Neutrophil (primary cell): ENCODE measurements around the gene SLC7A6.
A peak's percentile ranks its signal among the peaks of the same experiment; 100 is the strongest.

Source experiments
- H3K27ac ChIP-seq: fragments of 200-600 bp; sonication (generic); 2 replicates; pipeline ENCODE4 v1.5.1; 2016; ENCODE audit warnings: mild to moderate bottlenecking, moderate library complexity
- H3K27me3 ChIP-seq: fragments of 200-600 bp; sonication (generic); 2 replicates; pipeline ENCODE4 v1.6.0; 2016; ENCODE audit warnings: mild to moderate bottlenecking
- H3K36me3 ChIP-seq: fragments of 200-600 bp; sonication (generic); 2 replicates; pipeline ENCODE4 v1.5.1; 2017
- H3K4me1 ChIP-seq, 2 experiments: fragments of 200-600 bp in 1 of 2; sonication (generic) in 1 of 2; 1 replicate in 1 of 2; 2 replicates in 1 of 2; pipeline versions ENCODE4 v1.5.1 to v1.6.1; 2013 to 2016; ENCODE audit warnings: low read depth in 1 of 2, low read length in 1 of 2, mild to moderate bottlenecking in 1 of 2, moderate library complexity in 1 of 2; ENCODE audit not compliant: control insufficient read depth in 1 of 2, insufficient read depth in 1 of 2
- H3K4me3 ChIP-seq, 2 experiments: fragments of 200-600 bp in 1 of 2; sonication (generic) in 1 of 2; 1 replicate in 1 of 2; 2 replicates in 1 of 2; pipeline ENCODE4 v1.5.1; 2013 to 2016; ENCODE audit warnings: low read depth in 1 of 2, low read length in 1 of 2, mild to moderate bottlenecking in 1 of 2, moderate library complexity in 1 of 2
- H3K9me3 ChIP-seq: fragments of 200-600 bp; sonication (generic); 2 replicates; pipeline ENCODE4 v1.5.1; 2016
- CTCF ChIP-seq: fragments of 200-600 bp; sonication (generic); IDR thresholded peaks from 2 replicates; pipeline ENCODE4 v1.5.1; 2016; ENCODE audit warnings: antibody characterized with exemption

Gene SLC7A6

GRCh38 chr16:68264128-68265077, at the start of gene SLC7A6:
Gene SLC7A6, plus strand, starts transcription at chr16:68264526. Its CDS starts 10,201 bp downstream, at chr16:68274727.
- H3K27ac ChIP-seq = peak within 1 kb of the TSS; percentile 79
- peak within 1 kb of the TSS; percentile 83 to 85 for H3K4me3 ChIP-seq
- peak; percentile 58 for TF ChIP-seq CTCF
- no peaks in the 10 kb centered on the region for H3K27me3 ChIP-seq
- H3K36me3 ChIP-seq = peaks cover 9% of the 10 kb centered on the region
- no peaks in the 10 kb centered on the region for H3K9me3 ChIP-seq
- H3K4me1 ChIP-seq = peaks cover 21 to 23% of the 10 kb centered on the region in 2 experiments

GRCh38 chr16:68214726-68215125, 49.6 kb upstream of the SLC7A6 start:
- H3K4me3 ChIP-seq = no peak overlapping the region
- no peaks in the 10 kb centered on the region for H3K9me3 ChIP-seq
- TF ChIP-seq CTCF = no peak
- no peaks in the 10 kb centered on the region for H3K4me1 ChIP-seq
- peak overlapping the region; percentile 9 for H3K27ac ChIP-seq
- H3K36me3 ChIP-seq = peaks cover 8% of the 10 kb centered on the region
- no peaks in the 10 kb centered on the region for H3K27me3 ChIP-seq

GRCh38 chr16:68215302-68215701, 49.0 kb upstream of the SLC7A6 start:
- no peaks in the 10 kb centered on the region for H3K27me3 ChIP-seq
- H3K27ac ChIP-seq = no peak overlapping the region
- no peak for TF ChIP-seq CTCF
- no peak overlapping the region for H3K4me3 ChIP-seq
- peaks cover 8% of the 10 kb centered on the region for H3K36me3 ChIP-seq
- H3K9me3 ChIP-seq = no peaks in the 10 kb centered on the region
- no peaks in the 10 kb centered on the region for H3K4me1 ChIP-seq

- TF ChIP-seq CTCF = no peak
- no peak overlapping the region for H3K27ac ChIP-seq
- H3K4me3 ChIP-seq = no peak overlapping the region
- no peaks in the 10 kb centered on the region for H3K27me3 ChIP-seq
- no peaks in the 10 kb centered on the region for H3K9me3 ChIP-seq
- H3K4me1 ChIP-seq = no peaks in the 10 kb centered on the region
- H3K36me3 ChIP-seq = peaks cover 13% of the 10 kb centered on the region
These were observed 48.1 kb upstream of the SLC7A6 start for GRCh38 chr16:68216240-68216639.

- H3K4me3 ChIP-seq = no peak overlapping the region
- no peaks in the 10 kb centered on the region for H3K27me3 ChIP-seq
- H3K9me3 ChIP-seq = no peaks in the 10 kb centered on the region
- peaks cover 20% of the 10 kb centered on the region for H3K36me3 ChIP-seq
- no peak for TF ChIP-seq CTCF
- peak overlapping the region; percentile 31 for H3K27ac ChIP-seq
- H3K4me1 ChIP-seq = no peaks in the 10 kb centered on the region
These were observed 46.8 kb upstream of the SLC7A6 start for GRCh38 chr16:68217506-68217905.
